Keratinocyte (primary cell): Measurements from ENCODE around the gene BCAP31. TPM values are rescaled to one million over a fixed set of nuclear protein-coding genes. Genes with fewer than 3 reads are reported as not detected.

ENCODE experiments used
- DNase-seq: peaks from one replicate; pipeline ENCODE4 v3.0.0-alpha.2; 2011; ENCODE audit warnings: low read depth, missing footprints, low spot score
- FAIRE-seq: peaks from 2 replicates; lab custom pipeline; 2011; peaks lifted over from hg19 to GRCh38; lab: Jason Lieb, UNC
- H2AFZ ChIP-seq: 2 replicates; pipeline ENCODE4 v1.6.0; 2012; ENCODE audit warnings: low read length, control low read depth, inconsistent platforms; ENCODE audit not compliant: control insufficient read depth
- H3K27ac ChIP-seq: 2 replicates; pipeline ENCODE4 v1.5.1; 2011; ENCODE audit warnings: low read length; ENCODE audit not compliant: control insufficient read depth, insufficient read depth
- H3K27me3 ChIP-seq: 3 replicates; pipeline ENCODE4 v1.6.0; 2011; ENCODE audit warnings: low read length; ENCODE audit not compliant: control insufficient read depth, insufficient read depth; ENCODE audit errors: extremely low read depth
- H3K36me3 ChIP-seq, 2 experiments: 2 replicates in 1 of 2; 3 replicates in 1 of 2; pipeline ENCODE4 v1.5.1; 2011; ENCODE audit warnings: low read length in 2 of 2, mild to moderate bottlenecking in 1 of 2; ENCODE audit not compliant: control insufficient read depth in 2 of 2, insufficient read depth in 2 of 2; ENCODE audit errors: extremely low read depth in 1 of 2
- H3K4me1 ChIP-seq: 3 replicates; pipeline ENCODE4 v1.5.1; 2011; ENCODE audit warnings: low read length; ENCODE audit not compliant: control insufficient read depth, insufficient read depth; ENCODE audit errors: extremely low read depth
- H3K4me2 ChIP-seq: 3 replicates; pipeline ENCODE4 v1.6.0; 2011; ENCODE audit warnings: low read depth, low read length; ENCODE audit not compliant: control insufficient read depth, insufficient read depth; ENCODE audit errors: extremely low read depth
- H3K4me3 ChIP-seq, 3 experiments: fragments of 200-600 bp in 1 of 3; sonication (generic) in 1 of 3; 2 replicates in 2 of 3; 3 replicates in 1 of 3; pipeline ENCODE4 v1.5.1; 2011 to 2016; ENCODE audit warnings: low read length in 3 of 3, mild to moderate bottlenecking in 3 of 3, control low read depth in 2 of 3, inconsistent platforms in 1 of 3, low read depth in 1 of 3, mixed read lengths in 1 of 3, mixed run types in 1 of 3, moderate library complexity in 1 of 3; ENCODE audit not compliant: control insufficient read depth in 2 of 3, insufficient read depth in 2 of 3; ENCODE audit errors: extremely low read depth in 1 of 3
- H3K79me2 ChIP-seq: 2 replicates; pipeline ENCODE4 v1.6.0; 2012; ENCODE audit warnings: low read length; ENCODE audit not compliant: control insufficient read depth, insufficient read depth
- H3K9ac ChIP-seq: 3 replicates; pipeline ENCODE4 v1.6.0; 2011; ENCODE audit warnings: low read length; ENCODE audit not compliant: control insufficient read depth, insufficient read depth; ENCODE audit errors: extremely low read depth
- H3K9me1 ChIP-seq: 3 replicates; pipeline ENCODE4 v1.6.0; 2011; ENCODE audit warnings: low read length; ENCODE audit not compliant: control insufficient read depth, insufficient read depth; ENCODE audit errors: extremely low read depth
- H3K9me3 ChIP-seq: 2 replicates; pipeline ENCODE4 v1.5.1; 2012; ENCODE audit warnings: low read depth, low read length; ENCODE audit not compliant: control insufficient read depth
- H4K20me1 ChIP-seq: 3 replicates; pipeline ENCODE4 v1.6.0; 2011; ENCODE audit warnings: low read length; ENCODE audit not compliant: control insufficient read depth, insufficient read depth; ENCODE audit errors: extremely low read depth
- CTCF ChIP-seq, 3 experiments: IDR thresholded peaks in 1 of 3; conservative IDR thresholded peaks in 1 of 3; optimal IDR thresholded peaks in 1 of 3; 2 replicates in 2 of 3; 3 replicates in 1 of 3; pipeline versions ENCODE3 to v1.5.1; 2011; ENCODE audit warnings: low read length in 3 of 3, mild to moderate bottlenecking in 3 of 3, moderate library complexity in 2 of 3, control low read depth in 1 of 3, inconsistent platforms in 1 of 3; ENCODE audit not compliant: insufficient read depth in 2 of 3; ENCODE audit errors: extremely low read depth in 1 of 3
- EZH2 ChIP-seq: IDR thresholded peaks from one replicate; pipeline ENCODE4 v1.6.1; 2012; ENCODE audit warnings: inconsistent platforms, mild to moderate bottlenecking, low read length, moderate library complexity
- dilution Hi-C: fragments of 300-500 bp; cut with MboI; formaldehyde crosslinking; loops from one replicate; pipeline ENCODE4 v1.7.0; 2020; ENCODE audit warnings: low sequenced_read_pairs; ENCODE audit not compliant: extremely low pct_ligation_motif_present
- polyA plus RNA-seq, 5 experiments: library from polyadenylated mRNA; depleted of rRNA in 3 of 5; stranded (reverse) in 3 of 5; stranded (forward) in 1 of 5; unstranded in 1 of 5; fragments of >200 nt; gene quantifications; 1 replicate in 1 of 5; 2 replicates in 3 of 5; 3 replicates in 1 of 5; pipeline versions ENCODE4 v1.2.1 to v1.2.3, GENCODE V29; 2011 to 2012; ENCODE audit warnings: missing spikeins in 2 of 5, low read depth in 1 of 5, low replicate concordance in 1 of 5

The BCAP31 gene
- polyA plus RNA-seq, 1 donor (not counting 4 experiments of a cell fraction or from before 2014, with no cell fraction given), result 262 TPM

GRCh38 chrX:153767674-153768055 is 43.5 kb upstream of the BCAP31 start:
- Histone ChIP-seq H2AFZ (no peak overlapping the region), H3K9me3 (peaks cover 4% of the 10 kb centered on the region), H3K79me2 (peaks cover 2% of the 10 kb centered on the region), H3K4me1 (peaks cover 13% of the 10 kb centered on the region), H3K4me3 (no peak overlapping the region), H3K9ac (no peak overlapping the region), H3K27ac (no peak overlapping the region), H3K36me3 (peaks cover 0 to 2% of the 10 kb centered on the region in 2 experiments), H4K20me1 (no peaks in the 10 kb centered on the region), H3K9me1 (no peaks in the 10 kb centered on the region), H3K27me3 (no peaks in the 10 kb centered on the region), H3K4me2 (no peak overlapping the region)
- dilution Hi-C loops, result no loop called here
- TF ChIP-seq EZH2, result no peak
- no peak for TF ChIP-seq CTCF (optimal IDR thresholded peaks at IDR 0.05 in 1 of 3, IDR thresholded peaks at IDR 0.05 in 1 of 3, conservative IDR thresholded peaks at IDR 0.05 in 1 of 3; ENCODE audit: extremely low read depth in 1 of 3, insufficient read depth in 2 of 3, low read length in 3 of 3)
- FAIRE-seq (no peak), DNase-seq (no peak)

- H3K4me3 ChIP-seq, result no peak overlapping the region
- dilution Hi-C loops, result no loop called here
- H2AFZ ChIP-seq, result no peak overlapping the region
- no peak overlapping the region for H3K4me2 ChIP-seq
- no peak for TF ChIP-seq CTCF (optimal IDR thresholded peaks at IDR 0.05 in 1 of 3, IDR thresholded peaks at IDR 0.05 in 1 of 3, conservative IDR thresholded peaks at IDR 0.05 in 1 of 3; ENCODE audit: extremely low read depth in 1 of 3, insufficient read depth in 2 of 3, low read length in 3 of 3)
- TF ChIP-seq EZH2, result no peak
- peaks cover 2% of the 10 kb centered on the region for H3K79me2 ChIP-seq
- peaks cover 4% of the 10 kb centered on the region for H3K9me3 ChIP-seq
- no peak overlapping the region for H3K27ac ChIP-seq
- peaks cover 13% of the 10 kb centered on the region for H3K4me1 ChIP-seq
- H3K9ac ChIP-seq, result no peak overlapping the region
- no peaks in the 10 kb centered on the region for H4K20me1 ChIP-seq
- peaks cover 0 to 2% of the 10 kb centered on the region in 2 experiments for H3K36me3 ChIP-seq
- no peaks in the 10 kb centered on the region for H3K9me1 ChIP-seq
- DNase-seq (no peak), FAIRE-seq (no peak)
- no peaks in the 10 kb centered on the region for H3K27me3 ChIP-seq
Measured at GRCh38 chrX:153766871-153767673, 42.9 kb upstream of the BCAP31 start.
